NB4 (cell line): Measurements from ENCODE around the gene FTO.

ENCODE experiments used
- DNase-seq: peaks from one replicate; pipeline ENCODE4 v3.0.0; 2010; ENCODE audit warnings: low read depth
- H3K4me3 ChIP-seq: one replicate; pipeline ENCODE4 v1.5.1; 2011; ENCODE audit warnings: mild to moderate bottlenecking, low read depth, low read length, moderate library complexity
- MYC ChIP-seq: IDR thresholded peaks from 2 replicates; pipeline ENCODE4 v1.6.1; 2011; ENCODE audit warnings: low read depth, low read length
- POLR2A ChIP-seq: IDR thresholded peaks from 2 replicates; pipeline ENCODE4 v1.6.1; 2011; ENCODE audit warnings: mild to moderate bottlenecking; ENCODE audit not compliant: insufficient read length; ENCODE audit errors: extremely low read depth
- TF ChIP-seq, protein P1 (sequence below): IDR thresholded peaks from 2 replicates; pipeline ENCODE4 v1.6.1; 2011; ENCODE audit warnings: low read depth, low read length
- TF ChIP-seq, protein P2 (sequence below): IDR thresholded peaks from one replicate; pipeline ENCODE4 v1.5.1; 2012; ENCODE audit warnings: low read depth, low read length

The FTO gene

DNA sequence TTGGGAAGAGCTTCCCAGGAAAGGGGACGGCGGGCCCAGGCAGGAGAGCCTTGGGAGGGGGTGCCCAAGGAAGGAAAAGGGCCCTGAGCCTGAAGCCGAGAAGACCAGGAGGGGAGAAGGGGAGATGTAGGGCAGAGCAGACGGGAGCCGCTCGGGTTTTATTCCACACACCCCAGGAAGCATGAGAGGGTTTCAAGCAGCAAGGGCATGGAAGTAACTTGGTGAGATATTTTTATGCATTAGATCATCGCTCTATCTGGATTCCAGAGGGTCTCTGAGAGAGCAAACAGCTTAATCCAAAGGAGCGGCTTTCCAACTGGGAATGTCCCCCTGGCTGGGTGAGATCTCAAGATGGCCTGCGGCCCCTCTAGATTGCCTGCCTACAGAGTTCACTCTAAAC is 411.6 kb downstream of the FTO start:
- H3K4me3 ChIP-seq: no peak overlapping the region
- no peak for DNase-seq
- TF ChIP-seq POLR2A: no peak
- TF ChIP-seq, protein P1, sequence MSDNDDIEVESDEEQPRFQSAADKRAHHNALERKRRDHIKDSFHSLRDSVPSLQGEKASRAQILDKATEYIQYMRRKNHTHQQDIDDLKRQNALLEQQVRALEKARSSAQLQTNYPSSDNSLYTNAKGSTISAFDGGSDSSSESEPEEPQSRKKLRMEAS: no peak
- no peak for TF ChIP-seq MYC
- TF ChIP-seq, protein P2, sequence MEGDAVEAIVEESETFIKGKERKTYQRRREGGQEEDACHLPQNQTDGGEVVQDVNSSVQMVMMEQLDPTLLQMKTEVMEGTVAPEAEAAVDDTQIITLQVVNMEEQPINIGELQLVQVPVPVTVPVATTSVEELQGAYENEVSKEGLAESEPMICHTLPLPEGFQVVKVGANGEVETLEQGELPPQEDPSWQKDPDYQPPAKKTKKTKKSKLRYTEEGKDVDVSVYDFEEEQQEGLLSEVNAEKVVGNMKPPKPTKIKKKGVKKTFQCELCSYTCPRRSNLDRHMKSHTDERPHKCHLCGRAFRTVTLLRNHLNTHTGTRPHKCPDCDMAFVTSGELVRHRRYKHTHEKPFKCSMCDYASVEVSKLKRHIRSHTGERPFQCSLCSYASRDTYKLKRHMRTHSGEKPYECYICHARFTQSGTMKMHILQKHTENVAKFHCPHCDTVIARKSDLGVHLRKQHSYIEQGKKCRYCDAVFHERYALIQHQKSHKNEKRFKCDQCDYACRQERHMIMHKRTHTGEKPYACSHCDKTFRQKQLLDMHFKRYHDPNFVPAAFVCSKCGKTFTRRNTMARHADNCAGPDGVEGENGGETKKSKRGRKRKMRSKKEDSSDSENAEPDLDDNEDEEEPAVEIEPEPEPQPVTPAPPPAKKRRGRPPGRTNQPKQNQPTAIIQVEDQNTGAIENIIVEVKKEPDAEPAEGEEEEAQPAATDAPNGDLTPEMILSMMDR: no peak

DNA sequence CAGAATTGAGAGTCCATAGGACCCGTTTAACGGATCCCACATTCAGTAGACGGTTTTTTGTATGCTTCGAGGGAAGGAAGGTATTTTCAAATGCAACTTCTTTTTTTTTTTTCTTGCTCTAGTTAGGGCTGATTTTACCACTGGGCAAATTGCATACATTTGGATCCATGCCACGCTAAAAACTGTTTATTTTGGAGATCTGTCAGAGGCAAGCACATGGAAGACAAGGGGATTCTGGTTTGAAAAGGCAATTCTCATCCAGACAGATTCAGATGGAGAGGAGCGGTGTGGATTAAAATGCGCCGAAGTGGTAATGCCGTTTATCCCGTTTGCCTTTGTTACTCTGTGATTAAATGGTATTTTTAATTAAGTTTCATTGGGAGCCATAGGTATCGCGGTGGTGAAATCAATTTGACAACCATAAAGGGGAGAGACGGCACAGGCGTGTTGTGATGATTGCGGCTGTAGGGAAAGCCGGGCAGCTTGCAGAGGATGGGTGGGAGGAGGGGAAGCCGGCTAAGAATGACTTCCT is 412.2 kb downstream of the FTO start:
- H3K4me3 ChIP-seq: no peak overlapping the region
- TF ChIP-seq, protein P2: no peak
- TF ChIP-seq POLR2A (no peak), MYC (no peak)
- TF ChIP-seq, protein P1: no peak
- DNase-seq: no peak

DNA sequence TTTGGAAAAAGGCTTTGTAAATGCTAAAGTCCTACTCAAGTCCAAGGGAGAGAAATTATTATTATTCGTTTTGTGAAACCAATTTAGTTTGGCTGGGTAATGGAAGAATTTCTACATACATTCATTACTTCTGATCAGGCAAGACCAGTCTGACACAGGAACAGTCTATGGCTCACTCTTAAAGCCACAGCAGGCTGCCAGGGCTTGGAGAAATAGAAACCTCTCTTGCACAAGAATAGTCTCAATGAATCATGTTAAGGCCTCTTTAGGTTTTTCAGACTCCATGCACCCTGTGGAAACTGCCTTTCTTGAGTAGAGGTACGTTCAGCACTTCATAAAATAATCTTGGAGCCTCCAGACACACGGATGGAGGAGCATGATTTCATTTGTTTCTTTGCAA is 414.9 kb downstream of the FTO start:
- DNase-seq: peak; percentile 64
- H3K4me3 ChIP-seq: no peak overlapping the region
- no peak for TF ChIP-seq POLR2A
- TF ChIP-seq, protein P1: no peak

DNA sequence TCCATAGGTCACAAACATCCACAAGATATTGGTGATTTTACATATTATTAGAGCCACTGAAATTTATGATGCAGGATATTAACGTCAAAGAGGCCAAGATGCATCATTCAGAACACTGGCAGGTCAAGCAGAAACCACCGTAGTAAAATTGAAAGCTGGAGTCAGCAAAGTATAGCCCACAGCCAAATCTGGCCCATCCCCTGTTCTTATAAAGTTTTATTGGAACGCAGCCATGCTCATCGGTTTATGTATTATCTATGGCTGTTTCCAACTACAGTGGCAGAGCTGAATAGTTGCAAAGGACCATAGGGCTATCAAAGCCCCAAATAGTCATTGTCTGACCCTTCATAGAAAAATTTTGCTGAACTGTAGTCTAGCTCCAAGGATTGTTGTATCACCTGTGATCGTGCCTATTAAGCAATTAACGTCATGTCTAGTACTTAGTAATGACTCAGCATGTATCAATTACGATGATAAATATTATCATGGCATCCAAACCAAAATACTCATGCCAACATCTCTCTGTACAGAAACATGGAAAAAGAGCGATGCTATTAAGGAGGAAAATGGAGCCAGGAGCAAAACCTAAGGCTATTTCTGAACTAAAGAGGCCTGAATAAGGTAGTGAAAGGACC is 417.0 kb downstream of the FTO start:
- H3K4me3 ChIP-seq: no peak overlapping the region
- TF ChIP-seq, protein P1: no peak
- no peak for TF ChIP-seq POLR2A
- TF ChIP-seq MYC: no peak
- TF ChIP-seq, protein P2: no peak
- DNase-seq: no peak

DNA sequence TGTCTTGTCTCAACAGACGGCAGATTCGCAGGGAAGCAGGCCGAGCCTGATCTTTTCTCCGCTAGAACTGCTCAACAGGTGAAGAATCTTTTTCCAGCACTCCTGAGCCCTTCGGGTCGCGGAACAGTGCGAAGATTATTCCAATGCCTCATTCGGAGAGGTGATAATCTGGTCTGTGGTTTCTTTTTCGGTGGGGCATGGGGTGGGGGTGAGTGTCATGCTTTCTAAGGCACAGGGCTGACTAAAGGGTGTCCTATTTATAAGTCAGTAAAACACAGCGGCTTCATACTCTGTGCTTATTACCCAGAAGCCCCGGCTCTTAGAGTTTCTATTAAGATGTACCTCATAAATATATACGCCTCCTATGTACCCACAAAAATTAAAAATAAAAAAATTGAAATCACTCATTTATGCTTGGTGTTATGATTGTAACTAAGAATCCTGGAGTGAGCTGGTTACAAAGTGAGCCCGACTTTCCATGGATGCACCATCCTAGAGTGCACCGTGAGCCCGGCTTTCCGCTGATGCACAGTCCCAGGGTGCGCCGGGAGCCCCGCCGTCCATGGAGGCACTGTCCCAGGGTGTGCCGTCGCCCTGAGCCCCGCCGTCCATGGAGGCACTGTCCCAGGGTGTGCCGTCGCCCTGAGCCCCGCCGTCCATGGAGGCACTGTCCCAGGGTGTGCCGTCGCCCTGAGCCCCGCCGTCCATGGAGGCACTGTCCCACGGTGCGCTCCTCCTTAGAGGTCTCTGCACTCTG is 417.8 kb downstream of the FTO start:
- TF ChIP-seq MYC (no peak), POLR2A (no peak)
- TF ChIP-seq, protein P2: no peak
- TF ChIP-seq, protein P1: no peak
- DNase-seq: no peak
- no peak overlapping the region for H3K4me3 ChIP-seq

DNA sequence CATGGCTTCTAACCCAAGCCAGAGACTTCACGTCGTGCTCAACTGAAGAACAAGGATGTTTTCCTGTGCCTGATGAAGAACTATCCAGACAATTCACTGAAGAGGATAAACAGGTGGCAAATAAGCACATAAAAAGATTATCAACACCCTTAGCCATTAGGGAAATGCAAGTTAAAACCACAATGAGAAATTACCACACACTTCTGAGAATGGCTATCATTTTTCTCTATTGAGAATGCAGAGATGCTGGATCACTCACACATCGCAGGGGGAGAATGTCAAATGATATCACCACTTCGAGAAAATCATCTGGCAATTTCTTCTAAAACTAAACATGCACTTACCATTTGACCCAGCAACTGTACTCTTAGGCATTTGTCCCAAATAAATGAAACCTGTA is 419.8 kb downstream of the FTO start:
- DNase-seq: peak; percentile 30
- TF ChIP-seq MYC: no peak
- no peak for TF ChIP-seq POLR2A
- TF ChIP-seq, protein P1: no peak
- no peak overlapping the region for H3K4me3 ChIP-seq
